Osteoblast (primary cell): ENCODE results near the gene PRPSAP1. TPM values are rescaled to one million over a fixed set of nuclear protein-coding genes. Genes with fewer than 3 reads are reported as not detected.

ENCODE experiments used
- DNase-seq: peaks from one replicate; pipeline ENCODE4 v3.0.0; 2011; ENCODE audit warnings: low spot score, mixed read lengths; ENCODE audit not compliant: insufficient read length; ENCODE audit errors: missing footprints
- H2AFZ ChIP-seq: 2 replicates; pipeline ENCODE4 v1.6.0; 2011; ENCODE audit warnings: mild to moderate bottlenecking, low read length
- H3K27ac ChIP-seq: 2 replicates; pipeline ENCODE4 v1.5.1; 2011; ENCODE audit warnings: mild to moderate bottlenecking, low read depth, low read length, moderate library complexity
- H3K27me3 ChIP-seq: 2 replicates; pipeline ENCODE4 v1.6.0; 2012; ENCODE audit warnings: mild to moderate bottlenecking, control low read depth, inconsistent platforms, low read length, moderate library complexity; ENCODE audit not compliant: insufficient read depth
- H3K36me3 ChIP-seq: 2 replicates; pipeline ENCODE4 v1.5.1; 2011; ENCODE audit warnings: mild to moderate bottlenecking, low read length, control low read depth, moderate library complexity; ENCODE audit not compliant: insufficient read depth
- H3K4me1 ChIP-seq: 2 replicates; pipeline ENCODE4 v1.5.1; 2011; ENCODE audit warnings: mild to moderate bottlenecking, low read length, control low read depth, moderate library complexity; ENCODE audit not compliant: insufficient read depth
- H3K4me2 ChIP-seq: 2 replicates; pipeline ENCODE4 v1.6.0; 2011; ENCODE audit warnings: mild to moderate bottlenecking, low read length; ENCODE audit not compliant: insufficient read depth
- H3K4me3 ChIP-seq: fragments of 200-600 bp; sonication (generic); 3 replicates; pipeline ENCODE4 v1.5.1; 2012; ENCODE audit warnings: mild to moderate bottlenecking, low read length, inconsistent platforms; ENCODE audit not compliant: insufficient read depth
- H3K79me2 ChIP-seq: 2 replicates; pipeline ENCODE4 v1.6.0; 2012; ENCODE audit warnings: mild to moderate bottlenecking, low read length, control low read depth, inconsistent platforms; ENCODE audit not compliant: insufficient read depth
- H3K9me3 ChIP-seq: 2 replicates; pipeline ENCODE4 v1.5.1; 2011; ENCODE audit warnings: low read depth, low read length, control low read depth
- H4K20me1 ChIP-seq: 2 replicates; pipeline ENCODE4 v1.6.0; 2012; ENCODE audit warnings: mild to moderate bottlenecking, low read length, control low read depth; ENCODE audit not compliant: insufficient read depth
- total RNA-seq: library from RNA; depleted of rRNA; stranded (reverse); fragments of >200 nt; gene quantifications from 2 replicates; pipeline ENCODE4 v1.2.3, GENCODE V29; 2012
- TF ChIP-seq, protein P1 (sequence below): IDR thresholded peaks from 2 replicates; pipeline ENCODE4 v1.5.1; 2011; ENCODE audit warnings: mild to moderate bottlenecking, low read depth, low read length, moderate library complexity; ENCODE audit errors: extremely low read depth

PRPSAP1 gene
- total RNA-seq, 1 donor: 79.6 TPM

- H4K20me1 ChIP-seq: peaks cover 30% of the 10 kb centered on the region
- peak overlapping the region; percentile 97 for H3K27ac ChIP-seq
- H3K4me2 ChIP-seq: peak overlapping the region; percentile 88
- peaks cover 25% of the 10 kb centered on the region for H3K36me3 ChIP-seq
- TF ChIP-seq, protein P1, sequence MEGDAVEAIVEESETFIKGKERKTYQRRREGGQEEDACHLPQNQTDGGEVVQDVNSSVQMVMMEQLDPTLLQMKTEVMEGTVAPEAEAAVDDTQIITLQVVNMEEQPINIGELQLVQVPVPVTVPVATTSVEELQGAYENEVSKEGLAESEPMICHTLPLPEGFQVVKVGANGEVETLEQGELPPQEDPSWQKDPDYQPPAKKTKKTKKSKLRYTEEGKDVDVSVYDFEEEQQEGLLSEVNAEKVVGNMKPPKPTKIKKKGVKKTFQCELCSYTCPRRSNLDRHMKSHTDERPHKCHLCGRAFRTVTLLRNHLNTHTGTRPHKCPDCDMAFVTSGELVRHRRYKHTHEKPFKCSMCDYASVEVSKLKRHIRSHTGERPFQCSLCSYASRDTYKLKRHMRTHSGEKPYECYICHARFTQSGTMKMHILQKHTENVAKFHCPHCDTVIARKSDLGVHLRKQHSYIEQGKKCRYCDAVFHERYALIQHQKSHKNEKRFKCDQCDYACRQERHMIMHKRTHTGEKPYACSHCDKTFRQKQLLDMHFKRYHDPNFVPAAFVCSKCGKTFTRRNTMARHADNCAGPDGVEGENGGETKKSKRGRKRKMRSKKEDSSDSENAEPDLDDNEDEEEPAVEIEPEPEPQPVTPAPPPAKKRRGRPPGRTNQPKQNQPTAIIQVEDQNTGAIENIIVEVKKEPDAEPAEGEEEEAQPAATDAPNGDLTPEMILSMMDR: no peak
- peaks cover 36% of the 10 kb centered on the region for H3K79me2 ChIP-seq
- DNase-seq: peak; percentile 76
- H3K4me3 ChIP-seq: peak overlapping the region; percentile 90
- H3K9me3 ChIP-seq: no peaks in the 10 kb centered on the region
- H3K4me1 ChIP-seq: peaks cover 29% of the 10 kb centered on the region
- H3K27me3 ChIP-seq: no peaks in the 10 kb centered on the region
- no peak overlapping the region for H2AFZ ChIP-seq
These were observed 33.5 kb upstream of the PRPSAP1 start for GRCh38 chr17:76386966-76387765.

DNA sequence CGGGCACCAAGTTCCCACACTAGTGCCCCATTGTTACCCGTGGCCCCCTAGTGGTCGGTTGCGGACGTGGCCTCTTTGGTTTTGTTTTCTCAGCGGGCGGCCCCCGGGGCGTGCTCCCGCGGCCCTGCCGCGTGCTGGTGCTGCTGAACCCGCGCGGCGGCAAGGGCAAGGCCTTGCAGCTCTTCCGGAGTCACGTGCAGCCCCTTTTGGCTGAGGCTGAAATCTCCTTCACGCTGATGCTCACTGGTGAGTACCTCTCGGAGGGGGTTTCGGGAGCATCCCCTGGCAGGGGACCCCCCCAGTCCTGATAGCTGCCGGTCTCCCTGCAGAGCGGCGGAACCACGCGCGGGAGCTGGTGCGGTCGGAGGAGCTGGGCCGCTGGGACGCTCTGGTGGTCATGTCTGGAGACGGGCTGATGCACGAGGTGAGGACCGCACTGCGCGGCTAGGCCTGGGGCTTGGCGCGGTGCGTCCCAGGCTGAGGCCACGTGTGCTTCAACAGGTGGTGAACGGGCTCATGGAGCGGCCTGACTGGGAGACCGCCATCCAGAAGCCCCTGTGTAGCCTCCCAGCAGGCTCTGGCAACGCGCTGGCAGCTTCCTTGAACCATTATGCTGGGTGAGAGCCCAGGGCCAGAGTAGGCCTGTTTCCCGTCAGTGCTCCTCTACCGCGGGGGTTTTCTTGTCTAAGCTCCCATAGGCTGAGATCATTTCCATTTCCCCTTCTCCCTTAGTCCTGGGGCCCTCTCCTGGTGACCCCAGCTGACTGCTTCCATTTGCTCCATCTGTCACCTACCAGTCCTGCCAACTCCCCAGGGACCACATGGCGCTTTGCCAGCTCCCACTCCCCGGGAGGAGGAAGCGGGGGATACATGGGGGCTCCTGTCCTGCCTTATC, 32.4 kb upstream of the PRPSAP1 start:
- H4K20me1 ChIP-seq: peaks cover 30% of the 10 kb centered on the region
- no peaks in the 10 kb centered on the region for H3K27me3 ChIP-seq
- H3K36me3 ChIP-seq: peaks cover 21% of the 10 kb centered on the region
- H3K4me1 ChIP-seq: peaks cover 35% of the 10 kb centered on the region
- peaks cover 36% of the 10 kb centered on the region for H3K79me2 ChIP-seq
- DNase-seq: peak; percentile 99
- peak overlapping the region; percentile 97 for H3K27ac ChIP-seq
- H2AFZ ChIP-seq: no peak overlapping the region
- H3K4me2 ChIP-seq: peak overlapping the region; percentile 88
- H3K4me3 ChIP-seq: peak overlapping the region; percentile 90
- TF ChIP-seq, protein P1: peak; percentile 75
- H3K9me3 ChIP-seq: no peaks in the 10 kb centered on the region

DNA sequence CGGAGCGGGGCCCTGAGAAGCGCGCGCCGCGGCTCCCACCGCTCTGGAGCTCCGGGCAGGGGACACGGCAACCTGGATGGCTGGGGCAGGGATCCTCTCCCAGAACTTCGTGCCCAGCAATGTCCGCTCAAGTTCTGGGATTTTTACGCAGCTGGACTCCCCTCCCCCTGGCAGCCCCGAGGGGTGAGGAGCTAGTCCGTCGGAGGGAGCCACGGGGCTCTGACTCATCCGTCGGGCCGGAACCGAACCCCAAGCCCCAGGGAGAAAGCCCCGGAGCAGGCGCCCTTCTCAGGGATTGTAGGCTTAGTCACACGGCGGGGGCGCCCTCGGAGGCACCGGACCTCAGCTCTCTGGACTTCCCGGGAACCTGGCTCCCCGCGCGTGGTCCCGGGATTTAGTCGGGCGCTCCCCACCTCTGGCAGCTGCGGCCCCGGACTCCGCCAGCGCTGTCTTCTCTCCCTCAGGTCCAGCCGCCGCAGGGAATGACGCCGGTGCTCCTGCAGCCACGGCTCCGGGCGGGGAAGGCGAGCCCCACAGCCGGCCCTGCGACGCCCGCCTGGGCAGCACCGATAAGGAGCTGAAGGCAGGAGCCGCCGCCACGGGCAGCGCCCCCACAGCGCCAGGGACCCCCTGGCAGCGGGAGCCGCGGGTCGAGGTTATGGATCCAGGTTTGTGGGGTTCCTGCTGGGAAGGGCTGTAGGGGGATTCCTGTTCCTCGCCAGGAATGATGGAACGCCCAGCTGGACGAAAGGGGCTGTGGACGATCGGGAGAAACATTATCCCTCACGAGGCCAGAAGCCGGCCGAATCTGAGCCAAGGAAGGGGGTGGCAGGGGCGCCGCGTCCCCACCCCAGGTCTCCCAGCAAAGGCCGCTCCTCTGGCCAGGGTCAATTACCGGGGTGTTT, 31.5 kb upstream of the PRPSAP1 start:
- TF ChIP-seq, protein P1: no peak
- Histone ChIP-seq H3K4me3 (peak overlapping the region; percentile 90), H3K4me2 (peak overlapping the region; percentile 88), H3K27me3 (no peaks in the 10 kb centered on the region), H3K4me1 (peaks cover 35% of the 10 kb centered on the region), H3K9me3 (no peaks in the 10 kb centered on the region), H3K79me2 (peaks cover 36% of the 10 kb centered on the region), H3K27ac (peak overlapping the region; percentile 97), H2AFZ (peak overlapping the region; percentile 56), H3K36me3 (peaks cover 21% of the 10 kb centered on the region), H4K20me1 (peaks cover 30% of the 10 kb centered on the region)
- peak; percentile 99 for DNase-seq
